Tibial nerve (tissue), 3 donors: ENCODE results near the gene EPAS1.

Source experiments
- CTCF ChIP-seq, 5 experiments: fragments of 200-600 bp in 3 of 5; fragments of 450-650 bp in 2 of 5; sonication (generic) in 3 of 5; IDR thresholded peaks; one replicate each; pipeline ENCODE4 v1.5.1; 2016 to 2019; ENCODE audit warnings: antibody characterized with exemption in 5 of 5, mild to moderate bottlenecking in 3 of 5, moderate library complexity in 2 of 5
- POLR2A ChIP-seq, 2 donors: fragments of 450-650 bp; IDR thresholded peaks; one replicate each; pipeline ENCODE4 v1.6.1; 2017; ENCODE audit warnings: antibody characterized with exemption in 2 of 2, mild to moderate bottlenecking in 2 of 2, moderate library complexity in 2 of 2

DNA sequence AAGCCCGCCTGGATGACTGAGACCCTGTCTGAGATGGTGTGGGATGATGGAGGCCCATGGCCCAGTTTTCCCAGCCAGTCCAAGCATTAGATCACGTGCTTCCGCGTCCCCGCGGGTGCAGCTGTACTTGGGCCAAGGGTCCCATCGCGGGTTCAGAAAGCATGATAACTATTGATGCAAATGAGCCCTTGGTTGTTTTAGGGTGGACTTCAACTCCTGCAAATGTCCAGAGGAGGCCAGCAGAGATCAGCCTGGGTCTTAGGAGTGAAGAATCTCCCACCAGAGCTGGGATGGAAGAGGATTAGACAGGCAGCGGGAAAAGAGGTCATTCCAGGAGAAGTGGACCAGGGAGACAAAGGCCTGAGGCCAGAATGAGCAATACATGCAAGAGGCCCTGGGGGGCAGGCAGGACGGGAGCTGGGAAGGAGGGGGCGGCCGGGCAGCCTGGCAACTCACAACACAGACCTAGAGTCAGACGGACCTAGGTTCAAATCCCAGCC, 92.3 kb downstream of the EPAS1 start:
- TF ChIP-seq POLR2A (IDR thresholded peaks at IDR 0.05) (no peak), CTCF (IDR thresholded peaks at IDR 0.05) (no peak)
